Activated B cell treated with CpG ODN at 0.5 μM for 24 hours (primary cell): ENCODE data around the gene SMG1. TPM values are rescaled to one million over a fixed set of nuclear protein-coding genes. Genes with fewer than 3 reads are reported as not detected.

Experiments used
- ATAC-seq: fragments of 200-7000 bp; cut with Tn5 transposase; one replicate; pipeline ENCODE4 v1.10.0; 2021; ENCODE audit warnings: low read depth, mild to moderate bottlenecking, moderate library complexity
- CTCF ChIA-PET: fragments of 350-600 bp; sonication (Branson Sonifier 250); formaldehyde crosslinking; loops from one replicate; lab custom pipeline; 2021; ENCODE audit warnings: antibody characterized with exemption; lab: Charles Lee
- POLR2A ChIA-PET: fragments of 350-600 bp; sonication (Branson Sonifier 250); formaldehyde crosslinking; loops from one replicate; lab custom pipeline; 2021; ENCODE audit warnings: antibody characterized with exemption; lab: Charles Lee
- DNase-seq: peaks from one replicate; pipeline ENCODE4 v3.0.0; 2022
- H3K27ac Mint-ChIP-seq: one replicate; pipeline ENCODE4 v1.8.0; 2020; ENCODE audit warnings: mixed read lengths
- H3K27me3 Mint-ChIP-seq: one replicate; pipeline ENCODE4 v1.8.0; 2021; ENCODE audit warnings: mixed read lengths
- H3K36me3 Mint-ChIP-seq: one replicate; pipeline ENCODE4 v1.8.0; 2021; ENCODE audit warnings: low read depth, mixed read lengths
- H3K4me1 Mint-ChIP-seq: one replicate; pipeline ENCODE4 v1.8.0; 2021; ENCODE audit warnings: mixed read lengths
- H3K4me3 Mint-ChIP-seq: one replicate; pipeline ENCODE4 v1.8.0; 2020; ENCODE audit warnings: mild to moderate bottlenecking, mixed read lengths
- H3K9me3 Mint-ChIP-seq: one replicate; pipeline ENCODE4 v1.8.0; 2020; ENCODE audit warnings: mixed read lengths
- intact Hi-C: fragments of 100-400 bp; cut with micrococcal nuclease; formaldehyde crosslinking; loops from one replicate; pipeline ENCODE4 v1.15.1; 2024
- total RNA-seq: library from RNA; stranded (reverse); gene quantifications from 2 replicates; pipeline ENCODE4 v1.2.3, GENCODE V29; 2022
- TF ChIP-seq, protein P1 (sequence below): fragments of 200-600 bp; IDR thresholded peaks from one replicate; pipeline ENCODE4 v1.8.0; 2022; ENCODE audit warnings: antibody characterized with exemption, mild to moderate bottlenecking

Gene SMG1
- total RNA-seq, 1 donor from 2014 or later: 215 TPM

DNA sequence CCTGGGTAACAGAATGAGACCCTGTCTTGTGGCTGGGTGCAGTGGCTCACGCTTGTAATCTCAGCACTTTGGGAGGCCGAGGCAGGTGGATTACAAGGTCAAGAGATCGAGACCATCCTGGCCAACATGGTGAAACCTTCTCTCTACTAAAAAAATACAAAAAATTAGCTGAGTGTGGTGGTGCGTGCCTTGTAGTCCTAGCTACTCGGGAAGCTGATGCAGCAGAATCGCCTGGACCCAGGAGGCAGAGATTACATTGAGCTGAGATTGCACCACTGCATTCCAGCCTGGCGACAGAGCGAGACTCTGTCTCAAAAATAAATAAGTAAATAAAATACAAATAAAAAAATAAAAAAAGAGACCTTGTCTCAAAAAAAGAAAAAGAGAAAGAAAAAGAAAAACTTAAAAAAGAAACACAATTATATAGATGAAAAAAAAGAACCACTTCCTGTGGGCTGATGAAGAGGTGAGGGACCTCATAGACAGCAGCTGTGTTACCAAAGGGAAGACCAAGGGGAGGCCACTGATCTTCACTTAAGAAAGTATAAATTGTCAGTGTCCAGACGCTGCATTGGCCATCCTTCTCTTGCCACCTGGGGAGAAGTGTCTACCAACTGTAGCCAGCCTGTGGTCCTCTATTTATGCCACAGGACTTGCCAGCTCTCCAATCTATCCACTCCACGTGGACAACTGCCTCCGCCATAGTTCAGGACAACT, 24.4 kb upstream of the SMG1 start:
- ChIA-PET POLR2A (no interaction called here), CTCF (no interaction called here)
- intact Hi-C loops: no loop called here
- H3K4me3 Mint-ChIP-seq: no peak overlapping the region
- peaks cover under 1% of the 10 kb centered on the region for H3K27me3 Mint-ChIP-seq
- H3K9me3 Mint-ChIP-seq: no peaks in the 10 kb centered on the region
- TF ChIP-seq, protein P1, sequence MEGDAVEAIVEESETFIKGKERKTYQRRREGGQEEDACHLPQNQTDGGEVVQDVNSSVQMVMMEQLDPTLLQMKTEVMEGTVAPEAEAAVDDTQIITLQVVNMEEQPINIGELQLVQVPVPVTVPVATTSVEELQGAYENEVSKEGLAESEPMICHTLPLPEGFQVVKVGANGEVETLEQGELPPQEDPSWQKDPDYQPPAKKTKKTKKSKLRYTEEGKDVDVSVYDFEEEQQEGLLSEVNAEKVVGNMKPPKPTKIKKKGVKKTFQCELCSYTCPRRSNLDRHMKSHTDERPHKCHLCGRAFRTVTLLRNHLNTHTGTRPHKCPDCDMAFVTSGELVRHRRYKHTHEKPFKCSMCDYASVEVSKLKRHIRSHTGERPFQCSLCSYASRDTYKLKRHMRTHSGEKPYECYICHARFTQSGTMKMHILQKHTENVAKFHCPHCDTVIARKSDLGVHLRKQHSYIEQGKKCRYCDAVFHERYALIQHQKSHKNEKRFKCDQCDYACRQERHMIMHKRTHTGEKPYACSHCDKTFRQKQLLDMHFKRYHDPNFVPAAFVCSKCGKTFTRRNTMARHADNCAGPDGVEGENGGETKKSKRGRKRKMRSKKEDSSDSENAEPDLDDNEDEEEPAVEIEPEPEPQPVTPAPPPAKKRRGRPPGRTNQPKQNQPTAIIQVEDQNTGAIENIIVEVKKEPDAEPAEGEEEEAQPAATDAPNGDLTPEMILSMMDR: no peak
- no peak for ATAC-seq
- H3K4me1 Mint-ChIP-seq: peaks cover 15% of the 10 kb centered on the region
- no peak overlapping the region for H3K27ac Mint-ChIP-seq
- H3K36me3 Mint-ChIP-seq: no peaks in the 10 kb centered on the region
- no peak for DNase-seq

DNA sequence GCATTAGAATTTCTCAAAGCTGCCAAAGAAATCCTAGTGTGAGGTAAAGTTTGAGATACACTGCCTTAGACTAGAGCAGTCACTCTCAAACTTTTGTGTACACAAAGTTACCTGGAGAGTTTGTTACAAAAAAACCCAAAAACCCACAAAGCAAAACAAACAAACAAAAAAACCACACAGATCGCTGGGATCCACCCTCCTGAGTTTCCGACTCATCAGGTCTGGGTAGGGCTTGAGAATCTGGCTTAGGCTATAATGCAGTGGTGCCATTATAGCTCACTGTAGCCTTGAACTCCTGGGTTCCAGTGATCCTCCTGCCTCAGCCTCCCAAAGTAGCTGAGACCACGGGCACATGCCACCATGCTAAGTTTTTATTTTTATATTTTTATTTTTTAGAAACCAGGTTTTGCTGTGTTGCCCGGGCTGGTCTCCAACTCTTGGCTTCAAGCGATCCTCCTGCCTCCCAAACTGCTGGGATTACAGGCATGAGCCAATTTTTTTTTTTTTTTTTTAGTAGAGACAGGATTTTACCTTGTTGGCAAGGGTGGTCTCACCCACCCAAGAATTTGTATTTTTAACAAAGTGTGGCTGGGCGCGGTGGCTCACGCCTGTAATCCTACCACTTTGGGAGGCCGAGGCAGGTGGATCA, 22.3 kb upstream of the SMG1 start:
- Mint-ChIP-seq H3K4me1 (peaks cover 17% of the 10 kb centered on the region), H3K27me3 (no peaks in the 10 kb centered on the region), H3K9me3 (no peaks in the 10 kb centered on the region), H3K36me3 (no peaks in the 10 kb centered on the region), H3K27ac (no peak overlapping the region), H3K4me3 (no peak overlapping the region)
- TF ChIP-seq, protein P1: no peak
- CTCF ChIA-PET: no interaction called here
- no peak for DNase-seq
- ATAC-seq: no peak
- POLR2A ChIA-PET: no interaction called here
- intact Hi-C loops: no loop called here

DNA sequence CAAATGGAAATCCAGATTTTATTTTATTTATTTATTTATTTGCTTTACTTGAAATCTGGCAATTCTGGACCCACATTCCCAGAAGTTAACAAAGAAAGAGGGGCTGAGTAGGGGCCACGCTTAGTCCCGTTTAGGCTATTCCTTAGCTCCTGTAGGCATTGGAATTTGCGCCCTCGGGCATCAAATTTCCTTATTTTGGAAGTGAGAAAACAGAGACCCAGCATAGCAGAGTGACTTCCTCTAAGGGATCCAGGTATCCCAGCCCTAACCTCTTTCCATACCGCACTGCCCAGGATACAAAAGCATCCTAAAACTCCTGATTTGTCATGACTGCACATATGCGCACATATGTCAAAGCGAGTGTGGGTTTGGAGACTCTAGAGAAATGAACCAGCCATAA, 19.0 kb upstream of the SMG1 start:
- H3K4me3 Mint-ChIP-seq: no peak overlapping the region
- H3K9me3 Mint-ChIP-seq: no peaks in the 10 kb centered on the region
- intact Hi-C loops: no loop called here
- ChIA-PET CTCF (no interaction called here), POLR2A (interaction anchor here (1.4 to 2.2 kb wide), 2 partner anchors 13 to 19 kb away, joined by 3 to 8 read pairs; partner anchors contain the start of gene SMG1)
- TF ChIP-seq, protein P1: no peak
- DNase-seq (no peak), ATAC-seq (no peak)
- no peak overlapping the region for H3K27ac Mint-ChIP-seq
- no peaks in the 10 kb centered on the region for H3K27me3 Mint-ChIP-seq
- no peaks in the 10 kb centered on the region for H3K36me3 Mint-ChIP-seq
- peaks cover 17% of the 10 kb centered on the region for H3K4me1 Mint-ChIP-seq

DNA sequence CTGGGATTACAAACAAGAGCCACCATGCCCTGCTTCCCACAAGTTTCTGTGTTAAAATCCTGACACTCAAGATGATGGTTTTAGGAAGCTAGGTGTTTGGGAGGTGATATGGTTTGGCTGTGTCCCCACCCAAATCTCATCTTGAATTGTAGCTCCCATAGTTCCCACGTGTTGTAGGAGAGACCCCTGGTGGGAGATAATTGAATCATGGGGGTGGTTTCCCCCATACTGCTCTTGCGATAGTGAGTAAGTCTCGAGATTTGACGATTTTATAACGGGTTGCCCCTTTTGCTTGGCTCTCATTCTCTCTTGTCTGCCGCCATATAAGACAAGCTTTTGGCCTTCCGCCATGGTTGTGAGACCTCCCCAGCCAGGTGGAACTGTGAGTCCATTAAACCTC, 17.2 kb upstream of the SMG1 start:
- Mint-ChIP-seq H3K9me3 (no peaks in the 10 kb centered on the region), H3K4me3 (no peak overlapping the region), H3K4me1 (peaks cover 17% of the 10 kb centered on the region), H3K27me3 (no peaks in the 10 kb centered on the region), H3K36me3 (no peaks in the 10 kb centered on the region), H3K27ac (no peak overlapping the region)
- ChIA-PET POLR2A (interaction anchor here (2.2 kb wide), 1 partner anchor 17 kb away, joined by 8 read pairs; the partner anchor contains the start of gene SMG1), CTCF (interaction anchor here (0.5 to 0.7 kb wide), 2 partner anchors 16 to 99 kb away, joined by 4 to 6 read pairs; no protein-coding TSS in a partner anchor)
- DNase-seq: no peak
- TF ChIP-seq, protein P1: no peak
- intact Hi-C loops: no loop called here
- no peak for ATAC-seq

DNA sequence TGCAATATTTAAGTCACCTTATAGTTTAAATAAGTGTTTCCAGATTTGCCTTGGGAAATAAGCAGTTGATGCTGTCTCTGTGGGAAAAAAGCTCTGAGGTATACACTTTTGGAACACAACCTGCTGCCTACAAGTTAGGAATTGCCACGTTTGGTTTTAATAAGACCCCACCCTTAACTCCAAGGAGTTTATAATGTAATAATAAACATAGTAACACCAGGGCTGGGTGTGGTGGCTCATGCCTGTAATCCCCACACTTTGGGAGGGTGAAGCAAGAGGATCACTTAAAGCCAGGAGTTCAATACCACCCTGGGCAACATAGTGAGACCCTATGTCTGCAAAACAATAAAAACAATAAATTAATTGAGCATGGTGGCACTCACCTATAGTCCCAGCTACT, 15.9 kb upstream of the SMG1 start:
- Mint-ChIP-seq H3K9me3 (peaks cover 2% of the 10 kb centered on the region), H3K27me3 (no peaks in the 10 kb centered on the region), H3K4me3 (no peak overlapping the region), H3K27ac (no peak overlapping the region), H3K4me1 (peaks cover 15% of the 10 kb centered on the region), H3K36me3 (no peaks in the 10 kb centered on the region)
- intact Hi-C loops: no loop called here
- POLR2A ChIA-PET: no interaction called here
- DNase-seq (no peak), ATAC-seq (no peak)
- CTCF ChIA-PET: no interaction called here
- TF ChIP-seq, protein P1: no peak
